CD4-positive, alpha-beta T cell treated with Interleukin-6 at 100 ng/mL for 8 hours (primary cell): Measurements from ENCODE around the gene CACNA1G.

Experiments
- DNase-seq: peaks from one replicate; pipeline ENCODE4 v3.0.0-alpha.2; 2020; ENCODE audit warnings: mixed read lengths, low spot score

The CACNA1G gene

DNA sequence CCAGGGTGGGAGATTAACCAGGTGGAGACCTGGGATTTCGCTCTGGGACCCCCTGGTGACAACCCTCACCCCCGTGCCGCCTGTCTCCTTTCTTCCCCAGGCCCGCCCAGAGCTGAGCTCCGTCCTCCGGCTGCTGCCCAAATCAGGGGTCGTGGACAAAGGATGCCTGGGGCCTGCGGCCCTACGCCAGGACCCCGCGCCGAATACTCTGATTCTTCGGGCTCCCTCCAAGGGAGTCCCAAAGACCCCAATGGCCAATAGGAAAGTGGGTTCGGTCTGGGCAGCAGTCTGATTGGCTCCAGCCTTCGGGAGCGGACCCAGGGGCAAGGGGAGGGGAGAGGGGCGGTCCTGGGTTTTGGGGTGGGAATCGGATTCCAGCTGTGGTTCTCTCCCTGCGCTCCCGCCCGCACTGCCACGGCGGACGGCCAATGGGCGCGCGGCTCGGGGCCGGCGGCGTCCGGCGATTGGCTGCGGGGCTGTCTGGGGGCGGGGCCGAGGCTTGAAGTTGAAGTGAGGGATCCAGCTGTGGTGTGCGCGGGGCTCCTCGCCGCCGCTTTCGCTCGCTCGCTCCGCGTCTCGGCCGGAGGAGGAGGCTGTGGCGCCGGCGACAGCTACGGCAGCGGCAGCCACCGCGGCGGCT, at the start of gene CACNA1G:
Gene CACNA1G (plus strand): TSS at position 531 of the 640 bp plus-strand sequence. CDS start 745 bp downstream, outside the sequence.
- peak; percentile 79 for DNase-seq

DNA sequence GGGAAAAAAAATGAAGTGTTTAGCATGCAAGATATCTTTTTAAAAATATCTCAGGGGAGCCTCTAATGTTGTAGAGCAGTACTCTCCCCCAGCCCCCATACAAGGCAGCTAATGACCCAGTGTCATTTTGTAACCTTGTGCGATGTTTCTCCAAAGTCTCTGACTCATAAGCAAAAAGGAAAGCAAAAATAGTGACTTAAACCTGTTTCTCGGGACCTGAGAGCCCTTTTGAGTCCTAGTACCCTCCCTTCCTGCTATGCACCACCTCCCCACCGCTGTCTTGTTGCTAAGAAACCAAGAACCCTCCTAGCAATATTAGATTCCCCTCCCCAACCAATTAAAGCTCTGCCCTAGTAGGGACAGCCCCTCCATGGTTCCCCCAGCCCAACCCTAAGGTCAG, 49.5 kb upstream of the CACNA1G start:
- peak; percentile 46 for DNase-seq

DNA sequence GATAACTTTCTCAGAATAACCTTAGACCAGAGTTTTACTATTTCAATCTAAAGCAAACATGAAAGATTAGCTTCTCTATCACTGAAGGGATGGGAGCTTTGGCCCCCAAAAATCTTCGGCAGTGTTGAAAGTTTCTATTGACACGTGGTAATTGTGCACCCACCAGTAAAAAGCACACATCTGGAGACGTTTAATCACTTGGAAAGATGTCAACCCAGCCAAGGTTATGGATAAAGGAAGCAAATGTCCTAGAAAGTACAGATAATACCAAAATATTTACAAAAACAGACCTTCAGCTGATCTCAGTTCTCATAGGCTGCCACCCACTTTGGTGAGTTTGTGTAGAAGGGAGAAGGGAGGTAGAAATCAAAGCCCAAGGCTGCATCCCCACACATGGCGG, 47.0 kb upstream of the CACNA1G start:
- DNase-seq, result no peak

DNA sequence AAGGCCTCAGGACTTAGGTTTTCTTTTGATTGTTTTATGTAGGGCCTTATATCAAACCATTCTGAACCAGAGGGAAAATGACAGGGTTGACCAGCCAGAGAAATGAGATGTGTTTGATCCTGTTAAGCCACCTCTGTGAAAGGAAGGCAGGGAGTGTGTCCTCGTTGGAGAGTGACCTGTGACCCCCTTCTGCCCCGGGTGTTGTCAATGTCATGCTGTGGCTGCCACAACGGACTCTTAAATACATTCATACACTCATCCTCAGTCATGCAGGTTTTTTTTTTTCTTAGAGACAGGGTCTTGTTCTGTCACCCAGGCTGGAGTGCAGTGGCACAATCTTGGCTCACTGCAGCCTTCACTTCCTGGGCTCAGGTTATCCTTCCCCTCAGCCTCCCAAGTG, 46.1 kb upstream of the CACNA1G start:
- DNase-seq, result no peak

GRCh38 chr17:50514936-50515702, 45.4 kb upstream of the CACNA1G start:
- no peak for DNase-seq

DNA sequence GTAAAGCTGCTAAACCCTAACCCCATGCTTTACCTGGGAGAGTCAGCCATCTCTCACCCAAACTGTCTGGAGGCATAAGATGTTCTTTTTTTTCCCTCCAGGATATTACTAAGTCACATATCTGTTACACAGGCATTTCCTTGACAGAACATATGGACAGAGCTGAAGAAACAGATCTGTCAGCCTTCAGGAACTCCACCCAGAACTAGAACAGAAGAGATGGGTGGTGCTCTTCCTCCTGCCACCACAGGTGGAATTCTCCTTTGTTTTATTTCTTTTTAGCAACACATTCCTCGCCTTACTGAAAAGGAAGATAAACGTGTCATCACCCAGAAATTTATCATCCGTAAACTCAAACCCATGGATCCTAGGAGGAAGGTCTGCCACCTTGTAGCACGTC, 43.5 kb upstream of the CACNA1G start:
- DNase-seq, result no peak

GRCh38 chr17:50517504-50518383, 42.8 kb upstream of the CACNA1G start:
- no peak for DNase-seq

GRCh38 chr17:50518384-50519023, 42.0 kb upstream of the CACNA1G start:
- DNase-seq, result no peak

GRCh38 chr17:50519141-50519834, 41.2 kb upstream of the CACNA1G start:
- no peak for DNase-seq

- DNase-seq, result no peak
Measured at GRCh38 chr17:50520483-50520882, 40.0 kb upstream of the CACNA1G start.

GRCh38 chr17:50521514-50521913, 39.0 kb upstream of the CACNA1G start:
- no peak for DNase-seq

GRCh38 chr17:50522766-50523165, 37.7 kb upstream of the CACNA1G start:
- DNase-seq, result no peak

GRCh38 chr17:50523208-50523607, 37.3 kb upstream of the CACNA1G start:
- DNase-seq, result no peak

- no peak for DNase-seq
Measured at GRCh38 chr17:50524838-50525237, 35.7 kb upstream of the CACNA1G start.

DNA sequence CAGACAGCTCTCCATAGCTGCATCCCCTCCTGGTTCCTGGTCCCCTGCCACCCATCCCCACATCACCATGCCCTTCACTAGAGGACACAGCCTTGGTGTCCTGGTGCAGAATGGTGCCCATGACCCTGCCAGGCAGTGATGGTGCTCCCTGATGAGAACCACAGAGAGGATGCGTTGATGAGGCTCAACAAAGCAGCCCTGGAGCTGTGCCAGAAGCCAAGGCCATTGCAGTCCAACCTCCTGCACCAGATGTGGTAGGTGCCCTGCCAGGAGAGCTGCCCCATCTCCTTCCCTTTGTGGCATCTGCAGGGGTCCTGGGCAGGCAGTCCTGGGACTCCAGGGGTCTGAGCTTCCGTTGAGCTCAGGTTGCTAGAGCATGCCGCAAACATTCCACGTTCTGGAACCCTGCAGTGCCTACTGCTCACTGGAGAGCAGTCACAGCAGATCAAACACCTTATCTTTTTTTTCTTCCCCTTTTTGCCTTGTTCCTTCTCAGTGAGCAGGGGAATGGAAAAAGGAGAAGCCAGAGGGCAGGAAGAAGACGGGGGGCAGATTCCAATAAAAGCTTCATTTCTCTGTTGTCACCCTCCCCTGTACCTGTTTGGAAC, 33.3 kb upstream of the CACNA1G start:
- DNase-seq, result no peak

- DNase-seq, result no peak
Measured at GRCh38 chr17:50527949-50528474, 32.5 kb upstream of the CACNA1G start.

GRCh38 chr17:50529849-50530248, 30.7 kb upstream of the CACNA1G start:
- DNase-seq, result no peak

- DNase-seq, result no peak
Measured at GRCh38 chr17:50531428-50532025, 29.0 kb upstream of the CACNA1G start.

- no peak for DNase-seq
Measured at GRCh38 chr17:50532452-50533024, 28.0 kb upstream of the CACNA1G start, which contains the start of gene EPN3. Gene EPN3, plus strand, starts transcription at chr17:50532735. Its CDS starts 3,822 bp downstream, at chr17:50536557.

- no peak for DNase-seq
Measured at GRCh38 chr17:50533185-50533584, 27.3 kb upstream of the CACNA1G start.
